ENCODE measurements around the gene NUPR2. TPM values are rescaled to one million over a fixed set of nuclear protein-coding genes. Genes with fewer than 3 reads are reported as not detected.
"Not testable (repeated sequence)": the region's sequence is repeated elsewhere in the genome, so short reads cannot be mapped to it uniquely, and the experiment has no call there.

Gene NUPR2
- total and polyA plus RNA-seq, 4 experiments from 2014 or later, result 1.2 to 1.5 (median 1.3) TPM; not detected in 1

DNA sequence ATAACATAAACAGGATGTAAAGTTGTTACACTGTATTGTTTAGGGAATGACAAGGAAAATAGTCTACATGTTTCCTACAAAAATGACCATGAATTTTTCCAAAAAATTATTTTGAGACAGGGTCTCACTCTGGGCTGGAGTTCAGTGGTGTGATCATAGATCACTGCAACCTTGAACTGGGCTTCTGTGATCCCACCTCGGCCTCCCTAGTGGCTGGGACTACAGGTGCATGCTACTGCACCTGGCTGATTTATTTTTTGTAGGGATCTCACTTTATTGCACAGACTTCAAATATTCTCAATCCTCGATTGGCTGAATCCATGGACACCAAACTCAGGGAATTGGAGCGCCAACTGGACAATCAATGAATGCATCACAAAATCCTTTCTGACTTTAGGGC lies 16.6 kb downstream of the NUPR2 start:
- ChIA-PET POLR2A (ENCODE audit: partially characterized antibody) (no interaction called here), CTCF (ENCODE audit: partially characterized antibody) (no interaction called here)
- no peak overlapping the region for H3K4me3 ChIP-seq (ENCODE audit: low read length in 2 of 2)
- Mint-ChIP-seq H3K27ac (no peak overlapping the region), H3K9me3 (no peaks in the 10 kb centered on the region), H3K36me3 (peaks cover 26 to 40% of the 10 kb centered on the region in 2 donors), H3K4me3 (no peak overlapping the region), H3K27me3 (no peaks in the 10 kb centered on the region), H3K4me1 (peaks cover 2 to 15% (median 4%) of the 10 kb centered on the region in 4 donors)
- H3K9me3 ChIP-seq (ENCODE audit: control insufficient read depth in 1 of 2, low read length in 2 of 2), result no peaks in the 10 kb centered on the region
- H3K4me1 ChIP-seq (ENCODE audit: insufficient read depth, low read length), result peaks cover 9% of the 10 kb centered on the region
- H3K27ac ChIP-seq (ENCODE audit: low read depth, low read length), result no peak overlapping the region
- DNase-seq, result no peak
- H3K36me3 ChIP-seq (ENCODE audit: insufficient read depth, low read length), result peaks cover 43% of the 10 kb centered on the region
- H3K27me3 ChIP-seq (ENCODE audit: insufficient read depth, low read length), result no peaks in the 10 kb centered on the region
- intact Hi-C loops (cut with micrococcal nuclease), result no loop called here

DNA sequence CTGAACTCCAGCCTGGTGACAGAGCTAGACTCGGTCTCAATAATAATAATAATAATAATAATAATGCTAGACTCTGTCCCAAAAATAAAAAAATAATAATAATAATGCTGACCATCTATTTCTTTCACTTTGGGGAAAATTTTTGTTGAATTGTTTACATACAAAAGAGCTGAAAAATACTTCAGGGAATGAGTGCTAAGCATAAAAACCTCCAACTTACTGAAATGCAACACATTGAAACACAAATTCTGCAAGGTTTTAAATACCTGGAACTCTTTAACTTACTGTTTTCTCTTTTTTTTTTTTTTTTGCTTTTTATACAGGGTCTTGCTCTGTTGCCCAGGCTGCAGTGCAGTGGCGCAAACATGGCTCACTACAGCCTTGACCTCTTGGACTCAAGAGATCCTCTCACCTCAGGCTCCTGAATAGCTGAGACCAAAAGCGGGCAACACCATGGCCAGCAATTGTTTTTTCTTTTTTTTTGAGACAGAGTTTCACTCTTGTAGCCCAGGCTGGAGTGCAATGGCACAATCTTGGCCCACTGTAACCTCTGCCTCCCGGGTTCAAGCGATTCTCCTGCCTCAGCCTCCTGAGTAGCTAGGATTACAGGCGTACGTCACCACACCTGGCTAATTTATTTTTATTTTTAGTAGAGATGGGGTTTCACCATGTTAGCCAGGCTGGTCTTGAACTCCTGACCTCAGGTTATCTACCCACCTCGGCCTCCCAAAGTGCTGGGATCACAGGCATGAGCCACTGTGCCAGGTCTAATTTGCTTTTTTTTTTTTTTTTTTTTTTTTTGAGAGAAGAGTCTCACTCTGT lies 17.8 kb downstream of the NUPR2 start:
- H3K4me1 ChIP-seq (ENCODE audit: insufficient read depth, low read length); H3K27me3 Mint-ChIP-seq; H3K27me3 ChIP-seq (ENCODE audit: insufficient read depth, low read length); H3K9me3 Mint-ChIP-seq; H3K4me1 Mint-ChIP-seq; intact Hi-C loops (cut with micrococcal nuclease); H3K27ac ChIP-seq (ENCODE audit: low read depth, low read length); H3K9me3 ChIP-seq (ENCODE audit: control insufficient read depth in 1 of 2, low read length in 2 of 2); H3K4me3 Mint-ChIP-seq; H3K4me3 ChIP-seq (ENCODE audit: low read length in 2 of 2); DNase-seq; H3K27ac Mint-ChIP-seq; CTCF ChIA-PET (ENCODE audit: partially characterized antibody): not testable (repeated sequence)
- peaks cover 36% of the 10 kb centered on the region for H3K36me3 ChIP-seq (ENCODE audit: insufficient read depth, low read length)
- POLR2A ChIA-PET (ENCODE audit: partially characterized antibody), result interaction anchor here (0.6 kb wide), 1 partner anchor 16 kb away, joined by 3 read pairs; no protein-coding TSS in a partner anchor
- H3K36me3 Mint-ChIP-seq, result peaks cover 22 to 34% of the 10 kb centered on the region in 2 donors

DNA sequence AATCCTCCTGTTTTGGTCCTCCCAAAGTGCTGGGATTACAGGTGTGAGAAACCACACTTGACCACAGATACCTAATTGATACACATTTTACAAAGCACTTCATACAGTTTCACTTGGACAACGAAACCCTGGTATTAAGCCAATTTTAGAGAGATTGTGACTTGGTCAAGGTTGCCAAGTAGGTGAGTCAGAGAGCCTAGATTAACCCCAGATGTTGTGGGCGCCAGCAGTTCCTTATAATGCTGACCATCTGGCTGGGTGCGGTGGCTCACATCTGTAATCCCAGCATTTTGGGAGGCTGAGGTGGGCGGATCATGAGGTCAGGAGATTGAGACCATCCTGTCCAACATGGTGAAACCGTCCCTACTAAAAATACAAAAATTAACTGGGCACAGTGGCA lies 18.5 kb downstream of the NUPR2 start:
- H3K4me3 ChIP-seq (ENCODE audit: low read length in 2 of 2), result no peak overlapping the region
- no peaks in the 10 kb centered on the region for H3K27me3 ChIP-seq (ENCODE audit: insufficient read depth, low read length)
- Mint-ChIP-seq H3K27ac (no peak overlapping the region), H3K4me3 (no peak overlapping the region), H3K36me3 (peaks cover 19 to 31% of the 10 kb centered on the region in 2 donors), H3K9me3 (no peaks in the 10 kb centered on the region), H3K27me3 (no peaks in the 10 kb centered on the region), H3K4me1 (peaks cover 0 to 1% (median 0%) of the 10 kb centered on the region in 4 donors)
- ChIA-PET CTCF (ENCODE audit: partially characterized antibody) (no interaction called here), POLR2A (ENCODE audit: partially characterized antibody) (interaction anchor here (0.6 kb wide), 1 partner anchor 15 kb away, joined by 3 read pairs; no protein-coding TSS in a partner anchor)
- no peak overlapping the region for H3K27ac ChIP-seq (ENCODE audit: low read depth, low read length)
- peaks cover 33% of the 10 kb centered on the region for H3K36me3 ChIP-seq (ENCODE audit: insufficient read depth, low read length)
- DNase-seq, result no peak
- H3K4me1 ChIP-seq (ENCODE audit: insufficient read depth, low read length), result no peaks in the 10 kb centered on the region
- intact Hi-C loops (cut with micrococcal nuclease), result no loop called here
- no peaks in the 10 kb centered on the region for H3K9me3 ChIP-seq (ENCODE audit: control insufficient read depth in 1 of 2, low read length in 2 of 2)

DNA sequence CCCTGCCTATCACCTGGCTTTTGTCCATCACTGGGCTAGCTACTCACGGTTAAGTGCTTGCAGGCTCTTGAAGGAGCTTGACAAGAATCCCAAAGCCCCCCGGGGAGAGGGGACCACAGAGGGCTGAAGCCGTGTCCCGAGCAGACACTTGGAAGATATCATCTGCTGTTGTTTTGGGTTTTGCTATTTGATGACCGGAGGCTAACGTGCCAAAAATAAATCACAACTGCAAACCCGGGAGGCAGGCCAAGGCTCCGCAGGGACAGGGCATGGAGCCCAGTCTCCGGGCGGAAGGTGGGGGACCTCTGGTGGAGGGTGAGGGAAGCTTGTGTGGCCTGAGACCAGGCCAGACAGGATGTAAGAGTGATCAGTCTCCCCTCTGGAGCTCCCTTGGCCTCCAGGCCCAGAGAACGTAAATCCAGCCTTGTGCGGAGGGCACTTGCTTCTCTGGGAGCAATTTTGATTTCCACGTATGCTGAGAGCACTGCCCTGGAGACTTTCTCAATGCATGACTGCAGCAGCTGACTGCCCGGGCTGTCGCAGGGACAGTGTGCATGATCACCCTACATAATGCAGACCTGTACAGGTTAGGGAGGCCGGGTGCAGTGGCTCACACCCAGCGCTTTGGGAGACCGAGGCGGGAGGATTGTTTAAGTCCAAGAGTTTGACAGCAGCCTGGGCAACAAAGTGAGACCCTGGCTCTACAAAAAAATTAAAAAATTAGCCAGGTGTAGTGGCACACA lies 23.3 kb downstream of the NUPR2 start, which contains the start of gene PHKG1:
Gene PHKG1, minus strand, starts transcription at position 164 of the 743 bp plus-strand sequence. CDS start 4,011 bp downstream, outside the sequence.
- DNase-seq, result no peak
- intact Hi-C loops (cut with micrococcal nuclease), result no loop called here
- Histone ChIP-seq H3K27me3 (ENCODE audit: insufficient read depth, low read length) (no peaks in the 10 kb centered on the region), H3K27ac (ENCODE audit: low read depth, low read length) (no peak within 1 kb of the TSS), H3K4me3 (ENCODE audit: low read length in 2 of 2) (no peak within 1 kb of the TSS), H3K4me1 (ENCODE audit: insufficient read depth, low read length) (no peaks in the 10 kb centered on the region), H3K9me3 (ENCODE audit: control insufficient read depth in 1 of 2, low read length in 2 of 2) (no peaks in the 10 kb centered on the region), H3K36me3 (ENCODE audit: insufficient read depth, low read length) (no peaks in the 10 kb centered on the region)
- no peaks in the 10 kb centered on the region for H3K4me1 Mint-ChIP-seq
- H3K9me3 Mint-ChIP-seq, result no peaks in the 10 kb centered on the region
- H3K27me3 Mint-ChIP-seq, result no peaks in the 10 kb centered on the region
- CTCF ChIA-PET (ENCODE audit: partially characterized antibody), result interaction anchor here (2.0 kb wide), 1 partner anchor 18 kb away, joined by 8 read pairs; no protein-coding TSS in a partner anchor
- H3K27ac Mint-ChIP-seq, result peak within 1 kb of the TSS in 1 of 7 donors; percentile 74
- no peak within 1 kb of the TSS for H3K4me3 Mint-ChIP-seq
- POLR2A ChIA-PET (ENCODE audit: partially characterized antibody), result no interaction called here
- H3K36me3 Mint-ChIP-seq, result peaks cover 7 to 11% of the 10 kb centered on the region in 2 donors

DNA sequence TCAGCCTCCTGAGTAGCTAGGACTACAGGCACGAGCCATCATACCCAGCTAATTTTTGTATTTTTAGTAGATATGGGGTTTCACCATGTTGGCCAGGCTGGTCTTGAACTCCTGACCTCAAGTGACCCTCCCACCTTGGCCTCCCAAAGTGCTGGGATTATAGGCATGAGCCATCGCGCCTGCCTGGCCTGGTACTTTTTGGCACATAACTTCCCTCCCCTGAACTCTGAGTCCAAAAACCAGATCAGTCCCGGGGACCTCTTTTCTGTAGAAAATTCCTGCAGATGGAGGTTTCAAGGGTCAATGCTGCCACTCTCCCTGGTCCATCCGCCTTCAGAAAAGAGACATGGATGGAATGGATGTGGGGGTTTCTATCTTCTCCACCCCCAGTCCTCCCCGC lies 23.8 kb downstream of the NUPR2 start:
- H3K27ac Mint-ChIP-seq; H3K27me3 ChIP-seq (ENCODE audit: insufficient read depth, low read length); H3K9me3 Mint-ChIP-seq; intact Hi-C loops (cut with micrococcal nuclease); H3K4me1 Mint-ChIP-seq; H3K4me1 ChIP-seq (ENCODE audit: insufficient read depth, low read length); H3K27me3 Mint-ChIP-seq; H3K36me3 ChIP-seq (ENCODE audit: insufficient read depth, low read length); DNase-seq; H3K9me3 ChIP-seq (ENCODE audit: control insufficient read depth in 1 of 2, low read length in 2 of 2); H3K4me3 ChIP-seq (ENCODE audit: low read length in 2 of 2); H3K27ac ChIP-seq (ENCODE audit: low read depth, low read length); H3K4me3 Mint-ChIP-seq: not testable (repeated sequence)
- POLR2A ChIA-PET (ENCODE audit: partially characterized antibody), result interaction anchor here (1.0 kb wide), 1 partner anchor 19 kb away, joined by 3 read pairs; no protein-coding TSS in a partner anchor
- peaks cover 7 to 11% of the 10 kb centered on the region in 2 donors for H3K36me3 Mint-ChIP-seq
- CTCF ChIA-PET (ENCODE audit: partially characterized antibody), result interaction anchor here (2.0 kb wide), 1 partner anchor 17 kb away, joined by 8 read pairs; no protein-coding TSS in a partner anchor

DNA sequence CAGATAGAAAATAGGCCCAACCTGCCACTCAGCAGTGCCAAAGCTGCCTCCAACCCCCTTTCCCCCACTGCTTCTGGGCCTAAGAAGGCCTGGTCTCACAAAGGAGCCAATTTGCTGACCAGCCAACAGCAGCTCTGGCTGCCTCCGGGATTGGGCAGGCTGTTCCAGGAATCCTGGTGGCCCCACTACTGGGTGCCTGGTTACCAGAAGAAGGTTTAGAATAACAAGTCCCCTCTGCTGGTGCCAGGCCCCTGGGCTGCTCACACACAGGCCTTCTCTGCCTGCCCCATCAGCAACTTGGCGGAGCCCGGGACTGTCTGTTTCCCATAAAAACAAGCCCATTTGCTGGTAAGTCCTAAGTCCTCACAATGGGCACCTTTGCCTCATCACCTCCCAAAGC lies 24.6 kb downstream of the NUPR2 start:
- ChIA-PET POLR2A (ENCODE audit: partially characterized antibody) (interaction anchor here (1.0 kb wide), 1 partner anchor 19 kb away, joined by 3 read pairs; no protein-coding TSS in a partner anchor), CTCF (ENCODE audit: partially characterized antibody) (interaction anchor here (1.3 kb wide), 1 partner anchor 17 kb away, joined by 5 read pairs; no protein-coding TSS in a partner anchor)
- Histone ChIP-seq H3K27ac (ENCODE audit: low read depth, low read length) (no peak overlapping the region), H3K27me3 (ENCODE audit: insufficient read depth, low read length) (no peaks in the 10 kb centered on the region), H3K4me1 (ENCODE audit: insufficient read depth, low read length) (no peaks in the 10 kb centered on the region), H3K4me3 (ENCODE audit: low read length in 2 of 2) (no peak overlapping the region), H3K36me3 (ENCODE audit: insufficient read depth, low read length) (peaks cover 3% of the 10 kb centered on the region), H3K9me3 (ENCODE audit: control insufficient read depth in 1 of 2, low read length in 2 of 2) (no peaks in the 10 kb centered on the region)
- no peaks in the 10 kb centered on the region for H3K9me3 Mint-ChIP-seq
- H3K27me3 Mint-ChIP-seq, result no peaks in the 10 kb centered on the region
- H3K27ac Mint-ChIP-seq, result peak overlapping the region in 1 of 7 donors; percentile 74
- H3K4me1 Mint-ChIP-seq, result no peaks in the 10 kb centered on the region
- H3K4me3 Mint-ChIP-seq, result no peak overlapping the region
- H3K36me3 Mint-ChIP-seq, result peaks cover 7 to 11% of the 10 kb centered on the region in 2 donors
- DNase-seq, result no peak
- intact Hi-C loops (cut with micrococcal nuclease), result no loop called here

DNA sequence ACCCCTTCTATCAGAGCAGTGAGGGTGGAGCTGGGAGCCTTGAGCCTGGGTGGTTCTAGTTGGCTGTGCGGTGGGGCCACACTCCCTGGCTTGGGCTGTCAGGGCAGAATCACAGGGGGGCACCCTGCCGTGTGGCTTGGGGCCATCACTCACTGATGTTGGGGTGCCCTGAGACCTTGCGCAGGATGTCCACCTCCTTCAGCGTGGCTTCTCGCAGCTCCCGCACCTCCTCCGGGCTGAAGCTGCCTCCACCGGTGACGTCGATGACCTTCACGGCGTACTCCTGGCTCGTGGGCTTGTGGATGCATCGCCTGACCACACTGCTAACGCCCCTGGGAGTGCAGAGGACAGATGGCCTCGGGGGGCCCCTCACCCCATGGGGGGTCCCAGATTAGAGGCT lies 28.8 kb downstream of the NUPR2 start:
- Mint-ChIP-seq H3K9me3 (no peaks in the 10 kb centered on the region), H3K27ac (no peak overlapping the region), H3K36me3 (peaks cover 4 to 19% of the 10 kb centered on the region in 2 donors), H3K27me3 (no peaks in the 10 kb centered on the region), H3K4me1 (peaks cover 0 to 4% (median 1%) of the 10 kb centered on the region in 4 donors), H3K4me3 (no peak overlapping the region)
- ChIA-PET CTCF (ENCODE audit: partially characterized antibody) (interaction anchor here (1.7 kb wide), 1 partner anchor 12 kb away, joined by 6 read pairs; no protein-coding TSS in a partner anchor), POLR2A (ENCODE audit: partially characterized antibody) (interaction anchor here (1.0 kb wide), 1 partner anchor 123 kb away, joined by 4 read pairs; no protein-coding TSS in a partner anchor)
- H3K27me3 ChIP-seq (ENCODE audit: insufficient read depth, low read length), result no peaks in the 10 kb centered on the region
- no peak overlapping the region for H3K27ac ChIP-seq (ENCODE audit: low read depth, low read length)
- intact Hi-C loops (cut with micrococcal nuclease), result no loop called here
- H3K9me3 ChIP-seq (ENCODE audit: control insufficient read depth in 1 of 2, low read length in 2 of 2), result no peaks in the 10 kb centered on the region
- no peaks in the 10 kb centered on the region for H3K4me1 ChIP-seq (ENCODE audit: insufficient read depth, low read length)
- H3K4me3 ChIP-seq (ENCODE audit: low read length in 2 of 2), result no peak overlapping the region
- H3K36me3 ChIP-seq (ENCODE audit: insufficient read depth, low read length), result peaks cover 8% of the 10 kb centered on the region
- no peak for DNase-seq
